ENCODE results near the gene SLC5A11.
"Not testable (repeated sequence)": the region's sequence is repeated elsewhere in the genome, so short reads cannot be mapped to it uniquely, and the experiment has no call there.

The SLC5A11 gene

GRCh38 chr16:24834459-24835335 lies 11.1 kb upstream of the SLC5A11 start:
- H3K4me3 ChIP-seq (ENCODE audit: low read depth, low read length), result no peak overlapping the region

- H3K4me3 ChIP-seq (ENCODE audit: low read depth, low read length), result no peak overlapping the region
Observed at GRCh38 chr16:24836836-24837235, 8.9 kb upstream of the SLC5A11 start.

- H3K4me3 ChIP-seq (ENCODE audit: low read depth, low read length), result no peak overlapping the region
Observed at GRCh38 chr16:24837969-24838368, 7.8 kb upstream of the SLC5A11 start.

- H3K4me3 ChIP-seq (ENCODE audit: low read depth, low read length), result no peak overlapping the region
Observed at GRCh38 chr16:24838554-24839266, 7.1 kb upstream of the SLC5A11 start.

GRCh38 chr16:24839347-24839972 lies 6.3 kb upstream of the SLC5A11 start:
- H3K4me3 ChIP-seq (ENCODE audit: low read depth, low read length), result no peak overlapping the region

GRCh38 chr16:24841291-24841690 lies 4.5 kb upstream of the SLC5A11 start:
- no peak overlapping the region for H3K4me3 ChIP-seq (ENCODE audit: low read depth, low read length)

- no peak overlapping the region for H3K4me3 ChIP-seq (ENCODE audit: low read depth, low read length)
Observed at GRCh38 chr16:24844101-24845030, 1.4 kb upstream of the SLC5A11 start.

GRCh38 chr16:24845031-24845365 lies 765 bp upstream of the SLC5A11 start:
- not testable (repeated sequence) for H3K4me3 ChIP-seq (ENCODE audit: low read depth, low read length)

- H3K4me3 ChIP-seq (ENCODE audit: low read depth, low read length), result no peak overlapping the region
Observed at GRCh38 chr16:24846548-24847357, 990 bp downstream of the SLC5A11 start.

- no peak overlapping the region for H3K4me3 ChIP-seq (ENCODE audit: low read depth, low read length)
Observed at GRCh38 chr16:24847358-24847664, 1.5 kb downstream of the SLC5A11 start.

GRCh38 chr16:24848065-24848464 lies 2.3 kb downstream of the SLC5A11 start:
- H3K4me3 ChIP-seq (ENCODE audit: low read depth, low read length), result no peak overlapping the region

GRCh38 chr16:24849641-24850040 lies 3.9 kb downstream of the SLC5A11 start:
- no peak overlapping the region for H3K4me3 ChIP-seq (ENCODE audit: low read depth, low read length)

GRCh38 chr16:24850289-24850938 lies 4.7 kb downstream of the SLC5A11 start:
- no peak overlapping the region for H3K4me3 ChIP-seq (ENCODE audit: low read depth, low read length)

- H3K4me3 ChIP-seq (ENCODE audit: low read depth, low read length), result no peak overlapping the region
Observed at GRCh38 chr16:24851700-24852099, 5.9 kb downstream of the SLC5A11 start.

GRCh38 chr16:24852281-24852721 lies 6.5 kb downstream of the SLC5A11 start:
- no peak overlapping the region for H3K4me3 ChIP-seq (ENCODE audit: low read depth, low read length)

- no peak overlapping the region for H3K4me3 ChIP-seq (ENCODE audit: low read depth, low read length)
Observed at GRCh38 chr16:24853169-24853824, 7.5 kb downstream of the SLC5A11 start.

- H3K4me3 ChIP-seq (ENCODE audit: low read depth, low read length), result no peak overlapping the region
Observed at GRCh38 chr16:24853830-24854229, 8.1 kb downstream of the SLC5A11 start.

GRCh38 chr16:24854607-24855171 lies 8.9 kb downstream of the SLC5A11 start:
- no peak overlapping the region for H3K4me3 ChIP-seq (ENCODE audit: low read depth, low read length)

- H3K4me3 ChIP-seq (ENCODE audit: low read depth, low read length), result no peak overlapping the region
Observed at GRCh38 chr16:24855678-24856077, 9.9 kb downstream of the SLC5A11 start.

Data from iPS-11a (cell line).